Urothelium cell line (cell line): ENCODE results near the gene HID1.

Source experiments
- DNase-seq: peaks from one replicate; pipeline ENCODE4 v3.0.0; 2011; ENCODE audit warnings: low spot score, mixed read lengths
- FAIRE-seq: peaks from 2 replicates; lab custom pipeline; 2011; peaks lifted over from hg19 to GRCh38; lab: Jason Lieb, UNC

Gene HID1

GRCh38 chr17:74951680-74952421, 20.7 kb downstream of the HID1 start:
- FAIRE-seq (peak; percentile 35), DNase-seq (no peak)

DNA sequence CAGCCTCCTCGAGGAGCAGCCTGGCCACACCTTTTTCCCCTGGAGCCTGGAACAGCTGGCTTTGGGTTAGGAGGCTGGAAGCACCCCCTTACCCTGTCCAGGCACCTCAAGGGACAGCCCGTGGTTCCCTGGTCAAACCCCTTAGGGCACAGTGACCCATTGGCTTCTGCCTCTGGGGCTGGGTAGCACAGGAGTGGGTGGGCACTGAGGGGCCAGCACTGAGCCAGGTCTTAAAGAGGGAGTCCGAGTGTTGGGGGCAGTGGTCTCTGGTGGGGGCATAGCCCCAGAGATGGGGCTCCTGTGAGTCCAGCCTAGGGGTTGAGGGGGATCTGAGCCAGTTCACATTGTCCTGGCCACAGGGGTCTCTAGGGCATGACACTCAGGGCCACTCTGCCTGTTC, 21.5 kb downstream of the HID1 start:
- DNase-seq = no peak
- no peak for FAIRE-seq

DNA sequence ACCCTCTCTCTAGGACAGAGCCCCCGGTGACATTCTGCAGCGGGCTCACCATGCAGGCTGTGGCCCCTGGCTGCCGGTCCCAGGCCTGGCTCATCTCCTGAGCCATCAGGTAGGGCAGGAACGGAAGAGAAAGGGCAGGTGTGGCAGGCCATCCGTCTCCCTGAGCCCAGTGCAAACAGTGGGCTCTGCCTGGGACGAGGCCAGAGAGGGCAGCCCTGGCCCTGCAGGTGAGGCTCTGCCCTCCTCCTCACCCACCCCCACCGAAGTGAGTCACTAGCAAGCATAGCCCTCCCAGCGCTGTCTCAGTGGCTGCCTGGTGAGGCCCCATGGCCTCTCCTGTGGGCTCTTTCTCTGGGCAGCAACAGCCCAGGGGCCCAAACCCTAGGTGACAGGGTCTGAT, 22.4 kb downstream of the HID1 start:
- DNase-seq = peak; percentile 37
- FAIRE-seq = no peak

- FAIRE-seq (no peak), DNase-seq (no peak)
These were observed 23.0 kb downstream of the HID1 start for GRCh38 chr17:74949455-74950115.

DNA sequence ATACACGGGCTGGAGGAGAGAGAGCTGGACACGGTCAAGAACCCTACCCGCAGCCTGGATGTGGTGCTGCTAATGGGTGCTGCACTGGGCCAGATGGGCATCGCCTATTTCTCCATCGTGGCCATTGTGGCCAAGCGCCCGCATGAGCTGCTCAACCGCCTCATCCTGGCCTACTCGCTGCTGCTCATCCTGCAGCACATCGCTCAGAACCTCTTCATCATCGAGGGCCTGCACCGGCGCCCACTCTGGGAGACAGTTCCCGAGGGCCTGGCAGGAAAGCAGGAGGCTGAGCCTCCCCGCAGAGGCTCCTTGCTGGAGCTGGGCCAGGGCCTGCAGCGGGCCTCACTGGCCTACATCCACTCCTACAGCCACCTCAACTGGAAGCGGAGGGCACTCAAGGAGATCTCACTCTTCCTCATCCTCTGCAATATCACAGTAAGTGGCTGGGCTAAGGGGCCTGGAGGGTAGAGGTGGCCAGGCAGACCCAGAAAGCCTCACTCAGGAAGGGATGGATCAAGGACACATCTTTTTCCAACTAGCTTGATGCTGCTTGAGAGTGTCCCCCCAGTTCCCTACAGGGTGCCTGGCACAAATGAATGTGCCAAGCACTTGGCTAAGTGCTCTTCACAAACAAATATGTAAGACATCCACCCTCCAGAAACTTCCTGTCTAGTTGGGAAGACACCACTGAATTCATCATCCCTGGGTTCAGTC, 25.4 kb downstream of the HID1 start:
- DNase-seq (no peak), FAIRE-seq (no peak)

- FAIRE-seq (peak; percentile 82), DNase-seq (no peak)
These were observed 25.9 kb downstream of the HID1 start for GRCh38 chr17:74946641-74947040.

DNA sequence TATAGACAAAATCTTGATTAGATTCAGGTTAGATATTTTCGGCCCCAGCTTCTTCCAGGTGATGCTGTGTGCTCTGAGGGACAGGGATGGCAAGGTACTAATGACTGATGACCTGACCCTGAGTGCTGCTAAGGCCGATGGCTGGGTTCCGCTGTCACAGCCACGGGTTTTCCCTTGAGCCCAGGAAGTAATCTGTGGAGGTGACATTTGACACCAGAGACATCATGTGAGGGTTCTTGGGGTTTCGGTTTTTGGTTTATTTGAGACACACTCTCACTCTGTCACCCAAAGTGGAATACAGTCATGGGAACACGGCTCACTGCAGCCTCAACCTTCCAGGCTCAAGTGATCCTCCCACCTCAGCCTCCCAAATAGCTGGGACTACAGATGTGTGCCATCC, 27.0 kb downstream of the HID1 start:
- no peak for DNase-seq
- no peak for FAIRE-seq

DNA sequence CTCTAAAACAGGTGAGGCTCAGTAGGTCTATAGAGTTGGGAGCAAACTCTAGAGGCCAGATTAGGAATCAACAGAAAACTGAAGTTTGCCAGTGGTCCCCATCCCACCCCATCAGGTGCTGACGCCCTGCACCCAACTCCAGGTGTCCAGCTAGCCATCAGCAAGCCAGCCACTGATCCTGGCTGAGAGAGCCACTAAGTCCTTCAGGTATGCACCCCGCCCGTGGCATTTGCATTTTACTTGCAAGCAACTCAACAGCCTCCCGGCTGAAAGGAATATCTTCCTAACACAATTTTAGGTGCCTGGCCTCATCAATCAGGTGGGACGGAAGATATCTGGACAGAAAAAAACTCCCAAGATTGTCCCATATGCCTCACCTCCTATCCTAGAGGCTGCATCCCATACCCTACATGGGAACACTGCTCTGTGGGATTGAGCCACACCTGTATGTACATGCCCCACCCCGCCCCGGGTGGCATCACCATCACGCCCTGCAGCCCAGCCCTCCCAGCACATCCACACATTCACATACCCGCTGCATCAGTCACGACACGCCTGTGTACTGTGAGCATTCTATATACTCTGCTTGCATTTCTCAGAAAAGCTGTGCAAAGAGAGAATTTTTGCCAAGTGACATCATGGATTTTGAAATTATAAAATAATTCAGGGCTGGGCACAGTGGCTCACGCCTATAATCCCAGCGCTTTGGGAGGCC, 28.6 kb downstream of the HID1 start:
- DNase-seq (no peak), FAIRE-seq (peak; percentile 56)

- DNase-seq (no peak), FAIRE-seq (no peak)
These were observed 31.3 kb downstream of the HID1 start for GRCh38 chr17:74941128-74941725.

GRCh38 chr17:74939534-74939933, 33.0 kb downstream of the HID1 start:
- FAIRE-seq = no peak

GRCh38 chr17:74938194-74938950, 34.2 kb downstream of the HID1 start:
- DNase-seq (no peak), FAIRE-seq (peak; percentile 23)

More at GRCh38 chr17:74939534-74939933, 33.0 kb downstream of the HID1 start:
- DNase-seq = no peak

DNA sequence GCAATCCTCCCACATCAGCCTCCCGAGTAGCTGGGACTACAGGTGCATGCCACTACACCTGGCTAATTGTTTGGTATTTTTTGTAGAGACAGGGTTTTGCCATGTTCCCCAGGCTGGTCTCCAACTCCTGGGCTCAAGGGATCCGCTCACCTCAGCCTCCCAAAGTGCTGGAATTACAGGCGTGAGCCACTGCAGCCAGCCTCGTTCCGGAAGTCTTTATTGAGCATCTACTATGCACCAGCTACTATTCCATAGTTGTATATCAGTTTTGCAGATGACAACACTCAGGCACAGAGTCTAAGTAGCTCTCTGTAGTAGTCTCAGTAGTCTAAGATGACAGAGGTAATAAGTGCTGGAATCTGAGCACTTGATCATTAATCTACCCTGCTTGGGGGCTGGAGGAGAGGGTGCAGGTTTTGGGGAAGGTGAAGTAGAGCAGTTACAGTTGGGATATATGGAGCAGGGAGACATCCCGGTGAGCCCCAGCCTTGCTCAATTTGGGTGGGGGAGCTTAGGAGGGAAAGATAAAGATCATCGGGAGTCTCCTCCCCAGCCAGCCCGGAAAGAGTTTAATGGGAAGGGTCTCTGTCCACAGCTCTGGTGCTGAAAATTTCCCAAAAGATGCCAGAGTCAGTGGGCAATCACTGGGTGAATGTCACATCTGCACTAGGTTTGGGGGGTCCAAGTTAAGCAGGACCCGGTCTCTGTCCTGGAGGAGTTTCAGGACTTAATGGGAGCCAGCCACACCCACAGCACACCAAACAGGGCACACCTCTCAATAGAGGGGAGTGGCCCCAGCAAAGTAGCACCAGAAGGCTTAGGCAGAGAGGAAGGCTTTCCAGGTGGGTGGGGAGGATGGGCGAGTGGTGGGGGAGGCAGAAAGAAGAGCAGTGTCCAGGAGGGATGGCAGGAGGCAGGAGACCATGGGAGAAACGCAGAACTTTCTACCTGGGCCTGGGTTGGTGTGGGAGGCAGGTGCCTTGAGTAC, 35.2 kb downstream of the HID1 start:
- DNase-seq (no peak), FAIRE-seq (no peak)

- no peak for DNase-seq
- FAIRE-seq = no peak
These were observed 36.1 kb downstream of the HID1 start for GRCh38 chr17:74936470-74936799.

- DNase-seq (no peak), FAIRE-seq (no peak)
These were observed 36.7 kb downstream of the HID1 start, which contains the start of gene OTOP3 for GRCh38 chr17:74935585-74936469. Gene OTOP3 (plus strand): TSS chr17:74935898. CDS start chr17:74935922, 24 bp downstream.

- DNase-seq (no peak), FAIRE-seq (no peak)
These were observed 37.5 kb downstream of the HID1 start for GRCh38 chr17:74935048-74935447.

GRCh38 chr17:74930535-74931036, 42.0 kb downstream of the HID1 start:
- DNase-seq = no peak
- FAIRE-seq = no peak

- FAIRE-seq = no peak
- DNase-seq = no peak
These were observed 43.8 kb downstream of the HID1 start for GRCh38 chr17:74928786-74929185.

GRCh38 chr17:74925242-74925641, 47.3 kb downstream of the HID1 start:
- peak; percentile 63 for FAIRE-seq

More at GRCh38 chr17:74925242-74925641, 47.3 kb downstream of the HID1 start:
- no peak for DNase-seq
